ENCODE measurements around the gene DNAI1.

DNA sequence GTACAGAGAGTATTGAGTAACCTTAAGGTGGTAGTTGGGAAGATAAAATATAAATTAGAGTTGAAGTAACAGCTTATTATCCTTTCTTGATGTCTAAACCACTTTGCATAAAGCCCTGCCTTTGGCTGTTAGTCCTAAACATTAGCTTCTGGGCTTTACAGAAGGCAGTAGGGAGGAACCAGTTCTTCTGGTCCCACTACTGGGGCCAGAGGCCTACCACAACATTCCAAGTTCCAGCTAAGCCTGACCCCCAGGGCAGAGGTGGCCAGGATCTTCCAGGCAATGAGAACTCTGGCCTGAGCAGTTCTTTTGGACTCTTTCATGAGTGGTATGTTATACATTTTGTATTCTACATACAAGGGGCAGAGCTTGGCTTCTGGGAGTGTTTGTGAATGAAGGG is 26.1 kb downstream of the DNAI1 start:
- TF ChIP-seq, protein P1, sequence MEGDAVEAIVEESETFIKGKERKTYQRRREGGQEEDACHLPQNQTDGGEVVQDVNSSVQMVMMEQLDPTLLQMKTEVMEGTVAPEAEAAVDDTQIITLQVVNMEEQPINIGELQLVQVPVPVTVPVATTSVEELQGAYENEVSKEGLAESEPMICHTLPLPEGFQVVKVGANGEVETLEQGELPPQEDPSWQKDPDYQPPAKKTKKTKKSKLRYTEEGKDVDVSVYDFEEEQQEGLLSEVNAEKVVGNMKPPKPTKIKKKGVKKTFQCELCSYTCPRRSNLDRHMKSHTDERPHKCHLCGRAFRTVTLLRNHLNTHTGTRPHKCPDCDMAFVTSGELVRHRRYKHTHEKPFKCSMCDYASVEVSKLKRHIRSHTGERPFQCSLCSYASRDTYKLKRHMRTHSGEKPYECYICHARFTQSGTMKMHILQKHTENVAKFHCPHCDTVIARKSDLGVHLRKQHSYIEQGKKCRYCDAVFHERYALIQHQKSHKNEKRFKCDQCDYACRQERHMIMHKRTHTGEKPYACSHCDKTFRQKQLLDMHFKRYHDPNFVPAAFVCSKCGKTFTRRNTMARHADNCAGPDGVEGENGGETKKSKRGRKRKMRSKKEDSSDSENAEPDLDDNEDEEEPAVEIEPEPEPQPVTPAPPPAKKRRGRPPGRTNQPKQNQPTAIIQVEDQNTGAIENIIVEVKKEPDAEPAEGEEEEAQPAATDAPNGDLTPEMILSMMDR (IDR thresholded peaks at IDR 0.05) = no peak
- no peak for TF ChIP-seq EZH2 (IDR thresholded peaks at IDR 0.05)
